Endothelial cell of umbilical vein (primary cell): Measurements from ENCODE around the gene LRFN5.

Experiments used
- EZH2 ChIP-seq: IDR thresholded peaks from 2 replicates; pipeline ENCODE4 v1.6.1; 2012; ENCODE audit warnings: borderline replicate concordance, low read depth, mild to moderate bottlenecking, moderate library complexity, low read length, inconsistent platforms; ENCODE audit not compliant: severe bottlenecking
- FOS ChIP-seq: IDR thresholded peaks from 2 replicates; pipeline ENCODE4 v1.6.1; 2011; ENCODE audit warnings: mild to moderate bottlenecking, low read length, moderate library complexity, borderline replicate concordance; ENCODE audit not compliant: insufficient read depth
- GATA2 ChIP-seq: IDR thresholded peaks from 2 replicates; pipeline ENCODE4 v1.7.0; 2011; ENCODE audit warnings: low read depth, mild to moderate bottlenecking, moderate library complexity, mixed read lengths, low read length; ENCODE audit not compliant: insufficient read length, insufficient read depth
- JUN ChIP-seq: IDR thresholded peaks from 2 replicates; pipeline ENCODE4 v1.6.1; 2011; ENCODE audit warnings: borderline replicate concordance, low read depth; ENCODE audit not compliant: insufficient read length, insufficient read depth
- MYC ChIP-seq: IDR thresholded peaks from one replicate; pipeline ENCODE4 v1.6.1; 2011; ENCODE audit warnings: mild to moderate bottlenecking, low read depth, low read length
- POLR2A ChIP-seq: IDR thresholded peaks from 2 replicates; pipeline ENCODE4 v1.6.1; 2012; ENCODE audit warnings: low read depth, mild to moderate bottlenecking, control low read depth, low read length
- POLR2AphosphoS5 ChIP-seq: IDR thresholded peaks from 2 replicates; pipeline ENCODE4 v1.6.1; 2012; ENCODE audit warnings: low read depth, mild to moderate bottlenecking, control low read depth, low read length, moderate library complexity; ENCODE audit not compliant: insufficient read depth
- TF ChIP-seq, protein P1 (sequence below), 2 donors: IDR thresholded peaks; 1 replicate in 1 of 2; 2 replicates in 1 of 2; pipeline ENCODE4 v1.5.1; 2011; ENCODE audit warnings: low read length in 2 of 2, mild to moderate bottlenecking in 2 of 2, moderate library complexity in 2 of 2, control low read depth in 1 of 2, inconsistent platforms in 1 of 2, low read depth in 1 of 2; ENCODE audit not compliant: insufficient read depth in 1 of 2; ENCODE audit errors: extremely low read depth in 1 of 2
- TF ChIP-seq, protein P2 (sequence below): IDR thresholded peaks from 2 replicates; pipeline ENCODE4 v1.6.1; 2011; ENCODE audit not compliant: insufficient read depth, insufficient read length

DNA sequence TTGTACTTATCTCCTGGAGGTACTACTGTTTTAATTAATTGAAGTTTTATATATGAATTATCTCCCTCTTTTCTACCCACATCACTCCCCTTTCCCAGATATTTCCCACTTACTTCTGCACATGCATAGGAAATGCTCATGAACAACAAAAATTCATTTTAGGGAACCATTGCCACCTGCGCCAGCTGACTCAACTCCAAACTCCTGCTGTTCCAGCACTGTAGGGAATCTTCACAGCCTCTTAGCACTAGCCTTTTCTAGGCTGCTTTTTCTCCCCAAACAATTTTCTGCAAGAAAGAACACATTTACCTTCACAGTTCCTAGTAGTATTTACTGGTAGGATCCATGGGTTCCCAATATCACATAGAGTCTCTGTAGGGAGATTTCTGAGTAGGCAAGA, 268.4 kb downstream of the LRFN5 start:
- TF ChIP-seq, protein P1, sequence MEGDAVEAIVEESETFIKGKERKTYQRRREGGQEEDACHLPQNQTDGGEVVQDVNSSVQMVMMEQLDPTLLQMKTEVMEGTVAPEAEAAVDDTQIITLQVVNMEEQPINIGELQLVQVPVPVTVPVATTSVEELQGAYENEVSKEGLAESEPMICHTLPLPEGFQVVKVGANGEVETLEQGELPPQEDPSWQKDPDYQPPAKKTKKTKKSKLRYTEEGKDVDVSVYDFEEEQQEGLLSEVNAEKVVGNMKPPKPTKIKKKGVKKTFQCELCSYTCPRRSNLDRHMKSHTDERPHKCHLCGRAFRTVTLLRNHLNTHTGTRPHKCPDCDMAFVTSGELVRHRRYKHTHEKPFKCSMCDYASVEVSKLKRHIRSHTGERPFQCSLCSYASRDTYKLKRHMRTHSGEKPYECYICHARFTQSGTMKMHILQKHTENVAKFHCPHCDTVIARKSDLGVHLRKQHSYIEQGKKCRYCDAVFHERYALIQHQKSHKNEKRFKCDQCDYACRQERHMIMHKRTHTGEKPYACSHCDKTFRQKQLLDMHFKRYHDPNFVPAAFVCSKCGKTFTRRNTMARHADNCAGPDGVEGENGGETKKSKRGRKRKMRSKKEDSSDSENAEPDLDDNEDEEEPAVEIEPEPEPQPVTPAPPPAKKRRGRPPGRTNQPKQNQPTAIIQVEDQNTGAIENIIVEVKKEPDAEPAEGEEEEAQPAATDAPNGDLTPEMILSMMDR (IDR thresholded peaks at IDR 0.05; ENCODE audit: extremely low read depth in 1 of 2, insufficient read depth in 1 of 2, low read depth in 1 of 2, low read length in 2 of 2), result no peak
- no peak for TF ChIP-seq EZH2
- TF ChIP-seq MYC, result no peak
- no peak for TF ChIP-seq JUN
- TF ChIP-seq POLR2A, result no peak
- TF ChIP-seq POLR2AphosphoS5, result no peak
- TF ChIP-seq, protein P2, sequence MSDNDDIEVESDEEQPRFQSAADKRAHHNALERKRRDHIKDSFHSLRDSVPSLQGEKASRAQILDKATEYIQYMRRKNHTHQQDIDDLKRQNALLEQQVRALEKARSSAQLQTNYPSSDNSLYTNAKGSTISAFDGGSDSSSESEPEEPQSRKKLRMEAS, result no peak
- no peak for TF ChIP-seq FOS
- no peak for TF ChIP-seq GATA2
